GM21786 (cell line): ENCODE measurements around the gene METRN.
"Not testable (repeated sequence)": the region's sequence is repeated elsewhere in the genome, so short reads cannot be mapped to it uniquely, and the experiment has no call there.

ENCODE experiments used
- ATAC-seq: cut with Tn5 transposase; IDR thresholded peaks from one replicate; pipeline ENCODE4 v1.9.1; 2021; ENCODE audit not compliant: unreplicated experiment

METRN gene

DNA sequence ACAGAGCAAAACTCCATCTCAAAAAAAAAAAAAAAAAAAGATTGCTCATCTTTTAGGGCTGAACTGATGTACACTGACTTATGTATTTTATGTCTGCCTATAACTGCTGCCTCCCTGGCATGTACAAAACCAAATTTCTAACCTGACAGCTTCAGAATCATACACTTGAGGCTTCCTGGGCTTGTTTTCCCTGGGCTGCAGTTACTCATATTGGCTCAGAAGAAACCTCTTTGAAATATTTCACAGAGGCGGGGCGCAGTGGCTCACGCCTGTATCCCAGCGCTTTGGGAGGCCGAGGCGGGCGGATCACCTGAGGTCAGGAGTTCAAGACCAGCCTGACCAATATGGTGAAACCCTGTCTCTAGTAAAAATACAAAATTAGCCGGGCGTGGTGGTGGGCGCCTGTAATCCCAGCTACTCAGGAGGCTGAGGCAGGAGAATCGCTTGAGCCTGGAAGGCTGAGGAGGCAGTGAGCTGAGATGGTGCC lies 39.2 kb downstream of the METRN start:
- ATAC-seq = not testable (repeated sequence)

DNA sequence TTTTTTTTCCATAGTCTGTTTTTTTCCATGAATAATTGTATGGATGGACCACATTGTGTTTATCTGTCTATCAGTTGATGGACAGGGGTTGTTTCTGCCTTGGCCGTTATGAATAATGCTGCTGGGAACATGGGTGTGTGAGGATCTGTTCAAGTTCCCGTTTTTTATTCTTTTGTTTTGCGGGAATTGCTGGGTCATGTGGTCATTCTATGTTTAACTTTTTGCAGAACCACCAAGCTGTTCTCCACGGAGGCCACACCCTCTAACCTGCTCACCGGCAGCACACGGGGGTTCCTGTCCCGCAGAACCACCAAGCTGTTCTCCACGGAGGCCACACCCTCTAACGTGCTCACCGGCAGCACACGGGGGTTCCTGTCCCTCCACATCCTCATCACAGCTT lies 39.7 kb downstream of the METRN start:
- no peak for ATAC-seq

DNA sequence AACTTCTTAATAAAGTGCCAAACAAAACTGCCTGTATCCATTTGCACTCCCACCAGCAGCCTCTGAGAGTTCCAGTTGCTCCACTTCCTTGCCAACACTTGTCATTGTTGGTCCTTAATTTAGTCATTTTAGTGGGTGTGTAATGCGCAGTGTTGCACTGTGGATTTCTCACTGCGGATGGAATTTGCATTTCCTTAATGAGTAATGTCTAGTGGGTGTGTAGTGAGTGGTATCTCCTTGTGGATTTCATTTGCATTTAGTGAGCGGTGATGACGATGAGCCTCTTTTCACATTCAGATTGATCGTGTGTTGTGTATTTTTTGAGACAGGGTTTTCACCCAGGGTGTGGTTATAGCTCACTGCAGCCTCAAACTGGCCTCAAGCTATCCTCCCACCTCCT lies 41.5 kb downstream of the METRN start:
- ATAC-seq = no peak

- ATAC-seq = no peak
These were observed 44.4 kb downstream of the METRN start for GRCh38 chr16:759110-759910.

DNA sequence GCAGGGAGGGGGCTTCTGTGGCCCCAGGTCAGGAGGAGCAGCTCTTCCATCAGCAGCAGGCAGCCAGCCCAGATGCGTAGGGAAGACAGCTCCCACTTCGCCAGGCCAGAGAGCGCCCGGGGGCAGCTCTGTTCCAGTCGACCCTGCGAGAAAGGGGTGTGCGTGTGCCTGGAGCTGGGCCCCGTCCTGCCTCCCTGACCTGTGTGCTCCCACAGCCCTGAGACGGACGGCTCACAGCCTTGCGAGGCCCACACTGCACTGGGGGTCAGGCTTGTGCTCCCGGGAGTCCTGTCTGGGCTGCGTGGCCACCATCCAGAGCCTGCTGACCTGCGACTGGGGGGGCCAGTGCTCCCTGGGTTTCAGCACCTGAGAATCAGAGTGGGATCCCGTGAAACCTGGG lies 45.1 kb downstream of the METRN start:
- no peak for ATAC-seq

DNA sequence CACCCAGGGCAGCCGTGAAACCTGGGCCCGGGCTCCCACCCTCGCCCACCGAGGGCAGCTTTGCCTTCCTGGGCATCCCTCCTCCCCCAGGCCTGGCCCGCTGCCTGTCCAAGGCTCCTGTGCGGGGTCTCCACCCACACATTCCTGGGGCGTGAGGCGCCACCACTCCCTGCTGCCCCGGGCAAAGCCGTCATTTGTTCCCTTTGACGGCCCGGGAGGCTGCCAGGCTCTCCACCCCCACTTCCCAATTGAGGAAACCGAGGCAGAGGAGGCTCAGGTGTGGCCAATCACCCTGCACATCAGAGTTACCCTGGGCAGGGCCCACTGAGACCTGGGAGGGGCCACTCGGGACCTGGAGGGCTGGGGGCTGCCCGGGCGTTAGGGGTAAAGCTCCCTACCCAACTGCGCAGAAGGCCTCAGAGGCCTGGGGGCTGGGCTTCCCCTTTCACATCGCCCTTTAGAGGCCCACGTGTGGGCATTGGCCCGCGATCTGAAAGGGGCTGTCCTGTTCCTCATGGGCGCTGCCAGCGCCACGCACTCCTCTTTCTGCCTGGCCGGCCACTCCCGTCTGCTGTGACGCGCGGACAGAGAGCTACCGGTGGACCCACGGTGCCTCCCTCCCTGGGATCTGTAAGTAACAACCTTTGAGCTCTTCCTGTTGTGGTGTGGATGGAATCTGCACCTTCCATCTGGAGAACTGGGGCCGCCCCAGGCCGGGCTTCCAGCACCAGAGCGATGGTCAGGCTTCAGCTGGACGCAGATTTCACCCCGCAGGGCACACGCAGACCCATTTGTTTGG lies 45.8 kb downstream of the METRN start, which contains the start of gene MSLN:
Gene MSLN, plus strand, starts transcription at position 190 of the 799 bp plus-strand sequence. CDS start 1,947 bp downstream, outside the sequence.
- ATAC-seq = no peak

- ATAC-seq = no peak
These were observed 47.0 kb downstream of the METRN start for GRCh38 chr16:761625-762513.

DNA sequence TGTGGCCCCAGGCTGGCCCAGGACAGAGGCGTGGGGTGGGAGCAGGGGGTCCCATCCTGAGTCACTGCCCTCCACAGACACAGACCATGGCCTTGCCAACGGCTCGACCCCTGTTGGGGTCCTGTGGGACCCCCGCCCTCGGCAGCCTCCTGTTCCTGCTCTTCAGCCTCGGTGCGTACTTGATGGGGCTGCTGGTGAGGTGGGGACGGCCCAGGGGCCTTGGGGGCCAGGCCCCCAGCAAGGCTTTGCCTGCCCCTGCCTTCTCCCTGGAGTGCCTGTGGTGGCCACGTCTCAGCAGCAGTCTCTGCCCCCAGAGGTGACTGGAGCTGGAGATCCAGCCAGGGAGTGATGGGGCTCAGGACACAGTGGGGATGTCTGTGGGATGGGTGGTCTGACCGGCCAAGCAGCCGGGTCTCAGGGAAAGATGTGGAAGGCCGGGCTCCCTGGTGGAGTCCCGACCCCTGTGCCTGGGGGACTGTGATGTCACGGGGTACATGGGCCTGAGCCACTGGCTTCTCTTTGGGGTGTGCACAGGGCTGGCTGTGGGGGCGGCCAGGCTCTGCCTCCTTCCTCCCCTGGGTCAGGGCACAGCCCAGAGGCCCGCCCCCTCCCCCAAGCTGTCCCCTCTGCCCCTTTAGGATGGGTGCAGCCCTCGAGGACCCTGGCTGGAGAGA lies 47.8 kb downstream of the METRN start:
- no peak for ATAC-seq

GRCh38 chr16:763369-764183 lies 48.7 kb downstream of the METRN start:
- ATAC-seq = no peak

DNA sequence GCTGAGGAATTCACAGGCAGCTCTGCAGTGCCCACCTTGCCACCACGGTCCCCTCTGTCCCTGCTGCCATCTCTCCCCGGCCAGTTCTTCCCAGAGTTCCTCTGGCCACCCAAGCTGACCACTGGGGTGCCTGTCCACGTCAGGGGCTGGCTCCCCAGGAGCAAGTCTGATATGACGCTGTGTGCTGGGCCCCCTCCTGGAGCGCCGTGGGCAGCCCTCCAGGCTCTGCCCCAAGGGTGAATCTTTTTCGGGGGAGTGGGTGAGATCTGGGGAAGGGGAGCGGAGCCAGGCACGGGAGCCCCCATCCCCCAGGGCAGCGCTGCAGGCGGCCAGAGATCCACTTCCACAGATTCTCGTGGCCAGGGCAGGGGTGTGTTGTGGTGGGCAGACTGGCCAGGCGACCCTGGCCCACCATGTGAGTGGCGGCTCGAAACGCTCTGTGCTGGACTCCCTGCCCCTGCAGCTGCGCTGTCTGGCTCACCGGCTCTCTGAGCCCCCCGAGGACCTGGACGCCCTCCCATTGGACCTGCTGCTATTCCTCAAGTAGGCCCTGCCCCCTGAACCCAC lies 49.3 kb downstream of the METRN start:
- no peak for ATAC-seq

- ATAC-seq = no peak
These were observed 50.0 kb downstream of the METRN start for GRCh38 chr16:764848-765487.

DNA sequence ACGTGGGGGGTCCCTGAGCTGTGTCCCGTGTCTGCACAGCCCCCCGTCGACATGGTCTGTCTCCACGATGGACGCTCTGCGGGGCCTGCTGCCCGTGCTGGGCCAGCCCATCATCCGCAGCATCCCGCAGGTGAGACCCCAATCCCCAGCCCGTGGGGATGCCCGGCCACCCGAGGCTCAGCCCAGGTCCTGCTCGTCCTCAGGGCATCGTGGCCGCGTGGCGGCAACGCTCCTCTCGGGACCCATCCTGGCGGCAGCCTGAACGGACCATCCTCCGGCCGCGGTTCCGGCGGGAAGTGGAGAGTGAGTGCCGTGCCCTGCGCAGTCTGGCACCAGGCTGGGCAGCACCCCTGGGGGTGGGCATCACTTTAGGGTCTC lies 50.6 kb downstream of the METRN start:
- no peak for ATAC-seq

- ATAC-seq = no peak
These were observed 51.3 kb downstream of the METRN start for GRCh38 chr16:766008-766819.

- ATAC-seq = no peak
These were observed 52.1 kb downstream of the METRN start for GRCh38 chr16:766820-767640.

DNA sequence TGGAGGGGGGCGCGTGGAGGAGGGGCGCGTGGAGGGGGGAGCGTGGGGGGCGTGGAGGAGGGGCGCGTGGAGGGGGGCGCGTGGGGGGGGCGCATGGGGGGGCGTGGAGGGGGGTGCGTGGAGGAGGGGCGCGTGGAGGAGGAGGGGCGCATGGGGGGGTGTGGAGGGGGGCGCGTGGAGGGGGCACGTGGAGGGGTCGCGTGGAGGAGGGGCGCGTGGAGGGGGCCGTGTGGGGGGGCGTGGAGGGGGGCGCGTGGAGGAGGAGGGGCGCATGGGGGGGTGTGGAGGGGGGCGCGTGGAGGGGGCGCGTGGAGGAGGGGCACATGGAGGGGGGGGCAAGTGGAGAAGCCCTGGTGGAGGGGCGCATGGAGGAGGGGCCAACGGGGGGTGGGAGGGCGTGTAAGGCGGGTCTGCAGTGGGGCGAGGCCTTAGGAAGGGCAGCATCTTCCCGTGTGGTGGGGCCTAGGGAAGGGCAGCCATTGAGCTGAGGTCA lies 52.9 kb downstream of the METRN start:
- no peak for ATAC-seq

DNA sequence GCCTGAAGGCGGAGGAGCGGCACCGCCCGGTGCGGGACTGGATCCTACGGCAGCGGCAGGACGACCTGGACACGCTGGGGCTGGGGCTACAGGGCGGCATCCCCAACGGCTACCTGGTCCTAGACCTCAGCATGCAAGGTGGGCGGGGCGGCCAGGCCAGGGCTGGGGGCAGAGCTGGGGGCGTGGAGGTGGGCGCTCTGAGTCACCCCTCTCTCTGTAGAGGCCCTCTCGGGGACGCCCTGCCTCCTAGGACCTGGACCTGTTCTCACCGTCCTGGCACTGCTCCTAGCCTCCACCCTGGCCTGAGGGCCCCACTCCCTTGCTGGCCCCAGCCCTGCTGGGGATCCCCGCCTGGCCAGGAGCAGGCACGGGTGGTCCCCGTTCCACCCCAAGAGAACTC lies 53.5 kb downstream of the METRN start:
- ATAC-seq = no peak
